Measurements from ENCODE around the gene THSD4. TPM values are rescaled to one million over a fixed set of nuclear protein-coding genes. Genes with fewer than 3 reads are reported as not detected.

Gene THSD4
- total and polyA plus RNA-seq, 9 of the 15 experiments (the other 6 are each of a cell fraction or from before 2014, with no cell fraction given) = 0.04 TPM; not detected in 5

DNA sequence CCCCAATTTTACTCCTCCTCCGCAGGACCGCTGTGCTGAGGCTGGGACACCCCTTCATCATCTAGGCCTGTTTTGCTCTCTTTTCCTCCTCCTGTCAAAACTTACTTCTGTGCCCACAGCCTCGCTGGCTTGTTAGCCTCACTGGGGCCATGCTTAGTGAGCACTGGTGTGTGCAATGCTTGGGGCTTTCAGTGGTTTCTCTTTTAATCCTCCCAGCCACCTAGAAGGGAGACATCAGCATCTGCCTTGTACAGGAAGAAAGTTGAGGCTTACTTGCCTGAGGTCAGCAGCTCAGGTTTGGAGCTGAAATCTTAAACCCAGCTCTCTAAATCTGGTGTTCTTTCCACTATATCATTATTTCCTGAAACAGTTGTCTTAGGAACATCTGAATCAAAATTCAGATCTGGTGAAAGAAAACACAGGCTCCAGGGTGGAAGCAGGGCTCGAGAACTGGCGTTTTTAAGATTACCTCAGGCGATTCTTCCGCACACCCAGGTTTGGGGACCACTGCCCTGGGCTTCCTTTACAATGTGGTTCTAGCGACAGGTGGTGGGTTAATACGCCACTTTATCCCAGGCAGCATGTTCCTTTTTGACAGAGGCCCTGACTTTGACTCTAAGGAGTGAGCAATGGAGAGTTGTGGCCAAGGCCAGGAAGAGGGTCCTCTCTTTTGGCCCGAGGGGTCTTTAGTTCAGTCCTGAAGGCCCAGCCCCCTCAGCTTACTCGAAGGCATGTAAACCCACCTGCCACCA, 3.8 kb downstream of the THSD4 start (continued):
- TF ChIP-seq NEUROD1 (IDR thresholded peaks at IDR 0.05; ENCODE audit: borderline replicate concordance, low read depth, low read length, partially characterized antibody) (no peak), ZBTB1 (CRISPR knock-in tag; IDR thresholded peaks at IDR 0.05; ENCODE audit: borderline replicate concordance, low read depth) (no peak), SMARCE1 (IDR thresholded peaks at IDR 0.05) (no peak), SMC3 (conservative IDR thresholded peaks at IDR 0.05; ENCODE audit: insufficient read depth, low read depth, low read length) (no peak)

DNA sequence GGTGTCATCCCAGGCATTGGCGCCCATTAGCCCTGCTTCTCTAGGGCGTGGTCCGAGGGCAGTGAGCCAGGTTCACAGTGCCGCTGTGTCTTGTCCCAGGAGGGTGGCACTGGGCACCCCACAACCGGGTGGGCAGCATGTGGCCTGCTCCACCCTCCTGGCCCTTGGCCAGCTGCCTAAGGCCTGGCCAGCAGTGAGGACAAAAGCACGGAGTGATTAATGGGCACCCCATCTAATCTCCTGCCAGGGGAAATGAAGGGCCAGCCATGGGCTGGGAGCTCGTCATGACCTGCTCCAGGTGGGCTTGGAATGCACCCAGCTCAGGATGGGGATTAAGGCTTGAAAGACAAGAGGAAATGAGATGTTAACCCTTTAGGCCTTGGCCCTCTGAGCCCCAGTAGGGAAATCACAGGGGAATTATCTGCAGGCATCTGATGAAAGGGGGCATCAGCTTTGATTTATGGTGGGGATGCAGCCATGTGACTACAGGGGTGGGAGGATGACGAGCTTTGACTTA, 5.2 kb downstream of the THSD4 start:
- H3K4me1 ChIP-seq (replicated peaks in 1 of 2; ENCODE audit: control insufficient read depth in 2 of 2, insufficient read depth in 2 of 2, low read length in 2 of 2) = peaks cover 0 to 7% of the 10 kb centered on the region in 2 experiments; a peak in 2 of 5 replicates
- intact Hi-C loops (cut with micrococcal nuclease) (no loop called here), in situ Hi-C loops (cut with MboI) (no loop called here)
- ATAC-seq (no peak), DNase-seq (ENCODE audit: extremely low read depth in 1 of 4, low spot score in 3 of 4) (no peak), FAIRE-seq (no peak)
- H3K9ac ChIP-seq (ENCODE audit: insufficient read depth in 1 of 2, low read depth in 2 of 2, low read length in 2 of 2) = no peak overlapping the region
- POLR2A ChIA-PET = no interaction called here
- H3K9me3 ChIP-seq (replicated peaks; ENCODE audit: control insufficient read depth, insufficient read depth, low read depth, low read length) = no peaks in the 10 kb centered on the region
- no peak overlapping the region for H3K4me2 ChIP-seq (ENCODE audit: insufficient read depth, low read length)
- 0% methylated on average over 8 of the region's 8 CpGs for WGBS (ENCODE audit: insufficient coverage, low coverage, missing lambda C conversion rate)
- no peak overlapping the region for H2AFZ ChIP-seq (ENCODE audit: low read depth, low read length)
- H3K27me3 ChIP-seq (ENCODE audit: control insufficient read depth in 2 of 2, insufficient read depth in 2 of 2, low read length in 2 of 2) = peaks cover 9 to 14% of the 10 kb centered on the region in 2 experiments; a peak in 3 of 5 replicates
- H3K27ac ChIP-seq (ENCODE audit: extremely low read depth, low read depth, low read length) = no peak overlapping the region
- H3K9me1 ChIP-seq (ENCODE audit: control insufficient read depth, insufficient read depth, low read length) = no peaks in the 10 kb centered on the region
- no peaks in the 10 kb centered on the region for H3K79me2 ChIP-seq (ENCODE audit: control insufficient read depth, insufficient read depth, low read length)
- no peak for TF ChIP-seq JUNB (CRISPR knock-in tag; conservative IDR thresholded peaks at IDR 0.05)
- no peak overlapping the region for H3K4me3 ChIP-seq
- no peaks in the 10 kb centered on the region for H3K36me3 ChIP-seq (ENCODE audit: control insufficient read depth, insufficient read depth, low read length)
- H4K20me1 ChIP-seq (replicated peaks; ENCODE audit: control insufficient read depth, insufficient read depth, low read length) = 0 out of 2 replicates have a peak, but pooled peaks cover 6% of the 10 kb centered on the region
- CTCF ChIA-PET (ENCODE audit: low intra/inter-chr PET ratio) = no interaction called here
- no TSS peak for BruUV-seq (replicated peaks)
